HEK293T (cell line): ENCODE measurements around the gene MCL1.

ENCODE experiments used
- CTCF ChIA-PET: fragments of 350-600 bp; formaldehyde crosslinking; extraction: SDS; loops from one replicate; lab custom pipeline; 2021; ENCODE audit warnings: antibody characterized with exemption, inconsistent platforms; lab: Yijun Ruan, JAX
- POLR2A ChIA-PET: fragments of 350-600 bp; formaldehyde crosslinking; extraction: SDS; loops from one replicate; lab custom pipeline; 2020; ENCODE audit warnings: antibody characterized with exemption, inconsistent platforms; lab: Yijun Ruan, JAX
- DNase-seq: peaks from one replicate; pipeline ENCODE4 v3.0.0; 2012; ENCODE audit warnings: mixed read lengths; ENCODE audit errors: extremely low spot score
- ARNT ChIP-seq: fragments of 450-650 bp; IDR thresholded peaks from 2 replicates; pipeline ENCODE4 v1.6.1; 2017; ENCODE audit warnings: mild to moderate bottlenecking
- BHLHE40 ChIP-seq: fragments of 450-650 bp; IDR thresholded peaks from 2 replicates; pipeline ENCODE4 v1.6.1; 2016; ENCODE audit warnings: mild to moderate bottlenecking, moderate library complexity, borderline replicate concordance
- CTBP1 ChIP-seq: fragments of 450-650 bp; IDR thresholded peaks from 2 replicates; pipeline ENCODE4 v1.6.1; 2016; ENCODE audit warnings: borderline replicate concordance
- ELF4 ChIP-seq: fragments of 450-650 bp; IDR thresholded peaks from 2 replicates; pipeline ENCODE4 v1.6.1; 2017; ENCODE audit warnings: antibody characterized with exemption
- FOXA1 ChIP-seq: fragments of 450-650 bp; IDR thresholded peaks from 2 replicates; pipeline ENCODE4 v1.6.1; 2016; ENCODE audit warnings: mild to moderate bottlenecking
- FOXK2 ChIP-seq: fragments of 450-650 bp; IDR thresholded peaks from 2 replicates; pipeline ENCODE4 v1.6.1; 2016; ENCODE audit warnings: mild to moderate bottlenecking
- FOXM1 ChIP-seq: fragments of 450-650 bp; IDR thresholded peaks from 2 replicates; pipeline ENCODE4 v1.6.1; 2017; ENCODE audit warnings: mild to moderate bottlenecking, borderline replicate concordance
- HDGF ChIP-seq: fragments of 450-650 bp; IDR thresholded peaks from 2 replicates; pipeline ENCODE4 v1.6.1; 2017; ENCODE audit warnings: antibody characterized with exemption, borderline replicate concordance
- L3MBTL2 ChIP-seq: fragments of 450-650 bp; conservative IDR thresholded peaks from 2 replicates; pipeline ENCODE4 v1.6.1; 2016; ENCODE audit warnings: mild to moderate bottlenecking
- LEF1 ChIP-seq: fragments of 450-650 bp; IDR thresholded peaks from 2 replicates; pipeline ENCODE4 v1.6.1; 2017; ENCODE audit warnings: mild to moderate bottlenecking, borderline replicate concordance
- NFRKB ChIP-seq: fragments of 450-650 bp; IDR thresholded peaks from 2 replicates; pipeline ENCODE4 v1.6.1; 2016; ENCODE audit warnings: mild to moderate bottlenecking, moderate library complexity
- PKNOX1 ChIP-seq: fragments of 450-650 bp; IDR thresholded peaks from 2 replicates; pipeline ENCODE4 v1.6.1; 2016
- SUZ12 ChIP-seq: fragments of 450-650 bp; IDR thresholded peaks from 2 replicates; pipeline ENCODE4 v1.6.1; 2016; ENCODE audit warnings: mild to moderate bottlenecking
- TARDBP ChIP-seq: fragments of 450-650 bp; IDR thresholded peaks from 2 replicates; pipeline ENCODE4 v1.6.1; 2016
- ZNF384 ChIP-seq: fragments of 450-650 bp; IDR thresholded peaks from 2 replicates; pipeline ENCODE4 v1.6.1; 2016

MCL1 gene

GRCh38 chr1:150557065-150557600, 22.3 kb downstream of the MCL1 start:
- DNase-seq = no peak
- ChIA-PET POLR2A (interaction anchor here (1.3 to 11.7 kb wide), 3 partner anchors 21 to 23 kb away, joined by 5 to 260 read pairs (median 5); partner anchors contain the start of gene MCL1), CTCF (no interaction called here)
- no peak for TF ChIP-seq LEF1

GRCh38 chr1:150555971-150556865, 23.2 kb downstream of the MCL1 start:
- TF ChIP-seq BHLHE40 (no peak), FOXM1 (no peak), ELF4 (no peak), CTBP1 (no peak), FOXA1 (no peak), PKNOX1 (no peak), L3MBTL2 (no peak), SUZ12 (no peak)
- no peak for DNase-seq
- ChIA-PET CTCF (interaction anchor here (0.6 kb wide), 1 partner anchor 28 kb away, joined by 3 read pairs; no protein-coding TSS in a partner anchor), POLR2A (interaction anchor here (1.3 to 1.8 kb wide), 2 partner anchors 22 to 23 kb away, joined by 5 read pairs; partner anchors contain the start of gene MCL1)

GRCh38 chr1:150555198-150555970, 24.0 kb downstream of the MCL1 start:
- POLR2A ChIA-PET = interaction anchor here (1.8 kb wide), 1 partner anchor 24 kb away, joined by 5 read pairs; the partner anchor contains the start of gene MCL1
- TF ChIP-seq TARDBP = no peak
- TF ChIP-seq ELF4 = no peak
- no peak for TF ChIP-seq FOXK2
- TF ChIP-seq FOXM1 = no peak
- TF ChIP-seq L3MBTL2 = no peak
- no peak for TF ChIP-seq ARNT
- no peak for TF ChIP-seq PKNOX1
- no peak for TF ChIP-seq LEF1
- no peak for TF ChIP-seq HDGF
- TF ChIP-seq FOXA1 = no peak
- TF ChIP-seq NFRKB = no peak
- TF ChIP-seq ZNF384 = no peak
- no peak for TF ChIP-seq BHLHE40
- no peak for TF ChIP-seq SUZ12
- CTCF ChIA-PET = no interaction called here
- no peak for DNase-seq

- POLR2A ChIA-PET = interaction anchor here (0.9 to 1.0 kb wide), 2 partner anchors 9 to 26 kb away, joined by 3 read pairs; partner anchors contain the start of gene MCL1
- CTCF ChIA-PET = interaction anchor here (0.5 kb wide), 1 partner anchor 21 kb away, joined by 6 read pairs; no protein-coding TSS in a partner anchor
Measured at GRCh38 chr1:150554086-150554452, 25.3 kb downstream of the MCL1 start.

GRCh38 chr1:150553392-150554085, 25.9 kb downstream of the MCL1 start:
- DNase-seq = no peak
- ChIA-PET POLR2A (interaction anchor here (0.9 to 1.0 kb wide), 3 partner anchors 10 to 26 kb away, joined by 3 read pairs; partner anchors contain the start of gene MCL1), CTCF (interaction anchor here (0.5 to 1.9 kb wide), 2 partner anchors 7 to 21 kb away, joined by 6 to 10 read pairs; no protein-coding TSS in a partner anchor)
- no peak for TF ChIP-seq L3MBTL2
- TF ChIP-seq LEF1 = no peak

More at GRCh38 chr1:150554086-150554452, 25.3 kb downstream of the MCL1 start:
- DNase-seq = no peak
- TF ChIP-seq CTBP1 (no peak), ARNT (no peak), FOXK2 (no peak), BHLHE40 (no peak), ELF4 (no peak)

GRCh38 chr1:150552911-150553289, 26.5 kb downstream of the MCL1 start:
- POLR2A ChIA-PET = interaction anchor here (1.0 to 1.5 kb wide), 3 partner anchors 9 to 27 kb away, joined by 3 to 4 read pairs (median 3); partner anchors contain the start of gene MCL1
- DNase-seq = no peak
- no peak for TF ChIP-seq HDGF
- no peak for TF ChIP-seq LEF1
- no peak for TF ChIP-seq BHLHE40
- no peak for TF ChIP-seq PKNOX1
- no peak for TF ChIP-seq ARNT
- no peak for TF ChIP-seq ELF4
- CTCF ChIA-PET = interaction anchor here (1.9 kb wide), 1 partner anchor 8 kb away, joined by 10 read pairs; no protein-coding TSS in a partner anchor
